Measurements from ENCODE around the gene RTN4IP1. TPM values are rescaled to one million over a fixed set of nuclear protein-coding genes. Genes with fewer than 3 reads are reported as not detected.

The RTN4IP1 gene
- total and polyA plus RNA-seq, 9 of the 15 experiments (the other 6 are each of a cell fraction or from before 2014, with no cell fraction given) = 17.9 to 46.0 (median 22.2) TPM

GRCh38 chr6:106617857-106618256 lies 11.4 kb downstream of the RTN4IP1 start:
- 0 out of 2 replicates have a peak, but pooled peaks cover 2% of the 10 kb centered on the region for H3K9me3 ChIP-seq (replicated peaks; ENCODE audit: control insufficient read depth, insufficient read depth, low read depth, low read length)
- H3K79me2 ChIP-seq (ENCODE audit: control insufficient read depth, insufficient read depth, low read length) = no peaks in the 10 kb centered on the region
- no peak overlapping the region for H3K4me2 ChIP-seq (ENCODE audit: insufficient read depth, low read length)
- DNase-seq (ENCODE audit: extremely low read depth in 1 of 4, low spot score in 3 of 4) (no peak), ATAC-seq (no peak), FAIRE-seq (peak; percentile 57)
- no peaks in the 10 kb centered on the region for H4K20me1 ChIP-seq (replicated peaks; ENCODE audit: control insufficient read depth, insufficient read depth, low read length)
- H3K27ac ChIP-seq (ENCODE audit: extremely low read depth, low read depth, low read length) = no peak overlapping the region
- TF ChIP-seq MBD1 (CRISPR knock-in tag; IDR thresholded peaks at IDR 0.05) (no peak), ZNF445 (CRISPR knock-in tag; IDR thresholded peaks at IDR 0.05; ENCODE audit: low read depth) (no peak), RHOXF2B (CRISPR knock-in tag; conservative IDR thresholded peaks at IDR 0.05) (no peak), NRF1 (conservative IDR thresholded peaks at IDR 0.05 in 1 of 2, IDR thresholded peaks at IDR 0.05 in 1 of 2) (no peak), KLF10 (CRISPR knock-in tag; IDR thresholded peaks at IDR 0.05) (no peak), NFIX (CRISPR knock-in tag; IDR thresholded peaks at IDR 0.05; ENCODE audit: low read depth) (no peak), HLTF (IDR thresholded peaks at IDR 0.05) (no peak), SP1 (CRISPR knock-in tag; IDR thresholded peaks at IDR 0.05) (no peak), IRF2 (CRISPR knock-in tag; IDR thresholded peaks at IDR 0.05) (no peak), CXXC5 (CRISPR knock-in tag; IDR thresholded peaks at IDR 0.05) (no peak), HMBOX1 (IDR thresholded peaks at IDR 0.05) (no peak), ZFX (CRISPR knock-in tag; IDR thresholded peaks at IDR 0.05) (no peak), E2F5 (CRISPR knock-in tag; IDR thresholded peaks at IDR 0.05) (no peak), CEBPB (tag; IDR thresholded peaks at IDR 0.05) (no peak), ZBTB9 (CRISPR knock-in tag; IDR thresholded peaks at IDR 0.05) (no peak), BCLAF1 (IDR thresholded peaks at IDR 0.05; ENCODE audit: borderline replicate concordance in 1 of 2, control insufficient read depth in 1 of 2, low read depth in 2 of 2, low read length in 1 of 2) (no peak)
- no peak overlapping the region for H2AFZ ChIP-seq (ENCODE audit: low read depth, low read length)
- no peaks in the 10 kb centered on the region for H3K4me1 ChIP-seq (replicated peaks in 1 of 2; ENCODE audit: control insufficient read depth in 2 of 2, insufficient read depth in 2 of 2, low read length in 2 of 2)
- H3K4me3 ChIP-seq = no peak overlapping the region
- in situ Hi-C loops (cut with MboI) = no loop called here
- no peaks in the 10 kb centered on the region for H3K9me1 ChIP-seq (ENCODE audit: control insufficient read depth, insufficient read depth, low read length)
- intact Hi-C loops (cut with micrococcal nuclease) = no loop called here
- BruUV-seq (replicated peaks) = no TSS peak
- ChIA-PET CTCF (ENCODE audit: low intra/inter-chr PET ratio) (no interaction called here), POLR2A (interaction anchor here (0.6 kb wide), 1 partner anchor 337 kb away, joined by 3 read pairs; no protein-coding TSS in a partner anchor)
- no peak overlapping the region for H3K9ac ChIP-seq (ENCODE audit: insufficient read depth in 1 of 2, low read depth in 2 of 2, low read length in 2 of 2)
- H3K27me3 ChIP-seq (ENCODE audit: control insufficient read depth in 2 of 2, insufficient read depth in 2 of 2, low read length in 2 of 2) = no peaks in the 10 kb centered on the region
- H3K36me3 ChIP-seq (ENCODE audit: control insufficient read depth, insufficient read depth, low read length) = peaks cover 37% of the 10 kb centered on the region
- WGBS (ENCODE audit: insufficient coverage, low coverage, missing lambda C conversion rate) = 77% methylated on average over 1 of the region's 1 CpG

Measured in K562 (cell line).